DMS153 treated with DMSO at 0.1 percent for 48 hours (cell line): Measurements from ENCODE around the gene PHRF1.
A peak's percentile ranks its signal among the peaks of the same experiment; 100 is the strongest.
"Not testable (repeated sequence)": the region's sequence is repeated elsewhere in the genome, so short reads cannot be mapped to it uniquely, and the experiment has no call there.

Source experiments
- DNase-seq: peaks from one replicate; lab custom pipeline; 2025; ENCODE audit not compliant: unreplicated experiment; lab: John Stamatoyannopoulos, UW

PHRF1 gene

GRCh38 chr11:573146-573759 is 3.0 kb upstream of the PHRF1 start:
- no peak for DNase-seq

GRCh38 chr11:574031-574570 is 2.2 kb upstream of the PHRF1 start:
- not testable (repeated sequence) for DNase-seq

- DNase-seq, result no peak
These were observed 1.5 kb upstream of the PHRF1 start for GRCh38 chr11:574632-575312.

GRCh38 chr11:575313-575995 is 816 bp upstream of the PHRF1 start:
- peak; percentile 74 for DNase-seq

- DNase-seq, result no peak
These were observed 741 bp downstream of the PHRF1 start for GRCh38 chr11:576811-577610.

- no peak for DNase-seq
These were observed 1.3 kb downstream of the PHRF1 start for GRCh38 chr11:577611-577894.

- no peak for DNase-seq
These were observed 2.2 kb downstream of the PHRF1 start for GRCh38 chr11:578276-579035.

GRCh38 chr11:579830-580601 is 3.7 kb downstream of the PHRF1 start:
- DNase-seq, result no peak

- DNase-seq, result no peak
These were observed 5.1 kb downstream of the PHRF1 start for GRCh38 chr11:581342-581741.

- no peak for DNase-seq
These were observed 5.5 kb downstream of the PHRF1 start for GRCh38 chr11:581752-582151.

GRCh38 chr11:584287-584686 is 8.0 kb downstream of the PHRF1 start:
- no peak for DNase-seq

GRCh38 chr11:586376-587316 is 10.4 kb downstream of the PHRF1 start:
- DNase-seq, result no peak

GRCh38 chr11:587546-587945 is 11.3 kb downstream of the PHRF1 start:
- DNase-seq, result no peak

- DNase-seq, result no peak
These were observed 11.7 kb downstream of the PHRF1 start for GRCh38 chr11:587978-588380.

GRCh38 chr11:589798-590197 is 13.5 kb downstream of the PHRF1 start:
- DNase-seq, result no peak

- DNase-seq, result no peak
These were observed 14.7 kb downstream of the PHRF1 start for GRCh38 chr11:590997-591396.

- no peak for DNase-seq
These were observed 16.2 kb downstream of the PHRF1 start for GRCh38 chr11:592501-592900.

GRCh38 chr11:592918-593317 is 16.6 kb downstream of the PHRF1 start:
- DNase-seq, result no peak

- DNase-seq, result no peak
These were observed 17.1 kb downstream of the PHRF1 start for GRCh38 chr11:593347-593746.
